HepG2 (cell line): ENCODE measurements around the gene TMEM131L.

ENCODE experiments used
- ARID4A ChIP-seq: sonication (generic); formaldehyde crosslinking; IDR thresholded peaks from 2 replicates; pipeline ENCODE4 v1.5.0; 2020; ENCODE audit warnings: mild to moderate bottlenecking, missing genetic modification reagents, borderline replicate concordance
- ASH2L ChIP-seq: fragments of 300-600, 200-600 bp; sonication (generic); IDR thresholded peaks from 2 replicates; pipeline ENCODE4 v1.7.0; 2017; ENCODE audit warnings: low read depth, mild to moderate bottlenecking, moderate library complexity, mixed read lengths, low read length; ENCODE audit not compliant: insufficient read length
- HMGA1 ChIP-seq: sonication (generic); formaldehyde crosslinking; conservative IDR thresholded peaks from 2 replicates; pipeline ENCODE4 v1.4.0; 2020; ENCODE audit warnings: missing genetic modification reagents
- KAT7 ChIP-seq: IDR thresholded peaks from 2 replicates; pipeline ENCODE4 v1.6.1; 2018; ENCODE audit warnings: borderline replicate concordance, missing compliant biosample characterization
- NR2F1 ChIP-seq, 2 experiments: fragments of 450-650 bp in 1 of 2; formaldehyde crosslinking in 1 of 2; IDR thresholded peaks; 2 replicates each; pipeline versions ENCODE4 v1.5.0 to v1.6.1; 2016 to 2020; ENCODE audit warnings: mild to moderate bottlenecking in 1 of 2, missing compliant biosample characterization in 1 of 2, missing genetic modification reagents in 1 of 2, moderate library complexity in 1 of 2
- PCBP1 ChIP-seq: fragments of 200-400 bp; formaldehyde crosslinking; IDR thresholded peaks from 2 replicates; pipeline ENCODE4 v1.6.1; 2017; ENCODE audit warnings: mild to moderate bottlenecking, low read depth, low read length, borderline replicate concordance
- POLR2AphosphoS5 ChIP-seq: IDR thresholded peaks from 2 replicates; pipeline ENCODE4 v1.6.1; 2012; ENCODE audit warnings: low read depth, low read length
- RORA ChIP-seq: sonication (generic); formaldehyde crosslinking; IDR thresholded peaks from 2 replicates; pipeline ENCODE4 v1.5.0; 2020; ENCODE audit warnings: mild to moderate bottlenecking, missing genetic modification reagents, moderate library complexity
- TF ChIP-seq, protein P1 (sequence below): sonication (generic); formaldehyde crosslinking; IDR thresholded peaks from 2 replicates; pipeline ENCODE4 v1.4.0; 2020; ENCODE audit warnings: missing genetic modification reagents

GRCh38 chr4:153573221-153573620 lies 107.1 kb downstream of the TMEM131L start:
- no peak for TF ChIP-seq KAT7 (CRISPR knock-in tag)
- no peak for TF ChIP-seq RORA (CRISPR knock-in tag)
- TF ChIP-seq NR2F1 (CRISPR knock-in tag; IDR thresholded peaks at IDR 0.05) = no peak
- TF ChIP-seq POLR2AphosphoS5 = no peak
- no peak for TF ChIP-seq ASH2L
- TF ChIP-seq, protein P1, sequence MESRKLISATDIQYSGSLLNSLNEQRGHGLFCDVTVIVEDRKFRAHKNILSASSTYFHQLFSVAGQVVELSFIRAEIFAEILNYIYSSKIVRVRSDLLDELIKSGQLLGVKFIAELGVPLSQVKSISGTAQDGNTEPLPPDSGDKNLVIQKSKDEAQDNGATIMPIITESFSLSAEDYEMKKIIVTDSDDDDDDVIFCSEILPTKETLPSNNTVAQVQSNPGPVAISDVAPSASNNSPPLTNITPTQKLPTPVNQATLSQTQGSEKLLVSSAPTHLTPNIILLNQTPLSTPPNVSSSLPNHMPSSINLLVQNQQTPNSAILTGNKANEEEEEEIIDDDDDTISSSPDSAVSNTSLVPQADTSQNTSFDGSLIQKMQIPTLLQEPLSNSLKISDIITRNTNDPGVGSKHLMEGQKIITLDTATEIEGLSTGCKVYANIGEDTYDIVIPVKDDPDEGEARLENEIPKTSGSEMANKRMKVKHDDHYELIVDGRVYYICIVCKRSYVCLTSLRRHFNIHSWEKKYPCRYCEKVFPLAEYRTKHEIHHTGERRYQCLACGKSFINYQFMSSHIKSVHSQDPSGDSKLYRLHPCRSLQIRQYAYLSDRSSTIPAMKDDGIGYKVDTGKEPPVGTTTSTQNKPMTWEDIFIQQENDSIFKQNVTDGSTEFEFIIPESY = no peak
- TF ChIP-seq PCBP1 = no peak
- no peak for TF ChIP-seq ARID4A (CRISPR knock-in tag)
- TF ChIP-seq HMGA1 = no peak
